HK-2 (cell line): ENCODE measurements around the gene ZNF787.

ENCODE experiments used
- DNase-seq: peaks from one replicate; pipeline ENCODE4 v3.0.0-alpha.2; 2018; ENCODE audit not compliant: unreplicated experiment

Gene ZNF787

GRCh38 chr19:56087647-56088496 is 33.2 kb downstream of the ZNF787 start:
- no peak for DNase-seq

- DNase-seq, result no peak
Measured at GRCh38 chr19:56086671-56087430, 34.2 kb downstream of the ZNF787 start.

- peak; percentile 41 for DNase-seq
Measured at GRCh38 chr19:56085571-56086275, 35.4 kb downstream of the ZNF787 start.

- DNase-seq, result no peak
Measured at GRCh38 chr19:56084835-56085536, 36.1 kb downstream of the ZNF787 start.

GRCh38 chr19:56083668-56084067 is 37.4 kb downstream of the ZNF787 start:
- DNase-seq, result no peak

- peak; percentile 90 for DNase-seq
Measured at GRCh38 chr19:56080669-56081401, 40.3 kb downstream of the ZNF787 start.

- no peak for DNase-seq
Measured at GRCh38 chr19:56079609-56080008, 41.5 kb downstream of the ZNF787 start.

GRCh38 chr19:56076498-56076897 is 44.6 kb downstream of the ZNF787 start:
- peak; percentile 49 for DNase-seq

- DNase-seq, result no peak
Measured at GRCh38 chr19:56071151-56071550, 49.9 kb downstream of the ZNF787 start.

- no peak for DNase-seq
Measured at GRCh38 chr19:56069642-56070041, 51.5 kb downstream of the ZNF787 start.

GRCh38 chr19:56066152-56067023 is 54.7 kb downstream of the ZNF787 start:
- DNase-seq, result peak; percentile 76

GRCh38 chr19:56053596-56053995 is 67.5 kb downstream of the ZNF787 start:
- no peak for DNase-seq
